Thymus (tissue), 11 donors: ENCODE data around the gene SLC49A4. TPM values are rescaled to one million over a fixed set of nuclear protein-coding genes. Genes with fewer than 3 reads are reported as not detected.

Experiments
- DNase-seq, 9 donors: peaks; one replicate each; pipeline ENCODE4 v3.0.0-alpha.2; 2013; ENCODE audit warnings: low spot score in 9 of 9, low read depth in 6 of 9, missing footprints in 1 of 9
- H3K27ac ChIP-seq, 2 donors: one replicate each; pipeline ENCODE4 v1.5.1; 2013; ENCODE audit warnings: control low read depth in 1 of 2, low read depth in 1 of 2, low read length in 1 of 2, mild to moderate bottlenecking in 1 of 2, moderate library complexity in 1 of 2
- H3K27me3 ChIP-seq, 2 donors: one replicate each; pipeline ENCODE4 v1.5.1; 2013; ENCODE audit warnings: low read length in 1 of 2; ENCODE audit not compliant: control insufficient read depth in 2 of 2, insufficient read depth in 1 of 2
- H3K36me3 ChIP-seq, 2 donors: one replicate each; pipeline ENCODE4 v1.5.1; 2013; ENCODE audit warnings: low read length in 1 of 2, mild to moderate bottlenecking in 1 of 2, moderate library complexity in 1 of 2; ENCODE audit not compliant: control insufficient read depth in 2 of 2, insufficient read depth in 2 of 2
- H3K4me1 ChIP-seq, 2 donors: one replicate each; pipeline ENCODE4 v1.5.1; 2013; ENCODE audit warnings: low read length in 2 of 2; ENCODE audit not compliant: control insufficient read depth in 2 of 2, insufficient read depth in 2 of 2
- H3K4me3 ChIP-seq, 2 donors: one replicate each; pipeline ENCODE4 v1.5.1; 2013; ENCODE audit warnings: low read length in 2 of 2, control low read depth in 1 of 2, mild to moderate bottlenecking in 1 of 2
- H3K9me3 ChIP-seq, 2 donors: one replicate each; pipeline ENCODE4 v1.5.1; 2013; ENCODE audit warnings: low read length in 1 of 2, mild to moderate bottlenecking in 1 of 2; ENCODE audit not compliant: control insufficient read depth in 2 of 2, insufficient read depth in 1 of 2
- WGBS: extraction: QIAGEN DNeasy Blood & Tissue Kit; methylation state at CpG from one replicate; pipeline ENCODE4 v1.1.7; 2013; 5-methylcytosine and 5-hydroxymethylcytosine counted together
- polyA plus RNA-seq: library from polyadenylated mRNA; stranded (reverse); fragments of 200-250 nt; gene quantifications from one replicate; pipeline ENCODE4 v1.2.3, GENCODE V29; 2013
- total RNA-seq: library from RNA; stranded (reverse); fragments of 120-200 nt; gene quantifications from one replicate; pipeline ENCODE4 v1.2.4, GENCODE V29; 2013
- donor health status: healthy.

The SLC49A4 gene
- total and polyA plus RNA-seq, 2 donors, result 3.3 to 5.9 TPM

- peak in 4 of 9 donors; percentile 5 to 29 (median 10) for DNase-seq
- Histone ChIP-seq H3K4me3 (peak overlapping the region; percentile 65 to 91), H3K27ac (no peak overlapping the region), H3K4me1 (peaks cover 20 to 28% of the 10 kb centered on the region in 2 donors), H3K27me3 (no peaks in the 10 kb centered on the region), H3K36me3 (no peaks in the 10 kb centered on the region), H3K9me3 (no peaks in the 10 kb centered on the region)
- WGBS, result 60% methylated on average over 11 of the region's 11 CpGs
Observed at GRCh38 chr3:122795674-122796195, 866 bp downstream of the SLC49A4 start.

- 83% methylated on average over 3 of the region's 3 CpGs for WGBS
- Histone ChIP-seq H3K4me3 (no peak overlapping the region), H3K27ac (no peak overlapping the region)
Observed at GRCh38 chr3:122797291-122797690, 2.4 kb downstream of the SLC49A4 start.

GRCh38 chr3:122799322-122799721 is 4.5 kb downstream of the SLC49A4 start:
- no peaks in the 10 kb centered on the region for H3K27me3 ChIP-seq
- DNase-seq, result no peak
- no peak overlapping the region for H3K4me3 ChIP-seq
- no peaks in the 10 kb centered on the region for H3K36me3 ChIP-seq
- WGBS, result 97% methylated on average over 2 of the region's 2 CpGs
- peaks cover 5 to 12% of the 10 kb centered on the region in 2 donors for H3K4me1 ChIP-seq
- H3K27ac ChIP-seq, result no peak overlapping the region
- H3K9me3 ChIP-seq, result no peaks in the 10 kb centered on the region

More at GRCh38 chr3:122797291-122797690, 2.4 kb downstream of the SLC49A4 start:
- peak in 1 of 9 donors; percentile 7 for DNase-seq
- Histone ChIP-seq H3K4me1 (peaks cover 16 to 25% of the 10 kb centered on the region in 2 donors), H3K36me3 (no peaks in the 10 kb centered on the region), H3K9me3 (no peaks in the 10 kb centered on the region), H3K27me3 (no peaks in the 10 kb centered on the region)

GRCh38 chr3:122800031-122800430 is 5.2 kb downstream of the SLC49A4 start:
- Histone ChIP-seq H3K4me3 (no peak overlapping the region), H3K36me3 (no peaks in the 10 kb centered on the region), H3K27ac (no peak overlapping the region), H3K9me3 (no peaks in the 10 kb centered on the region), H3K27me3 (no peaks in the 10 kb centered on the region), H3K4me1 (peaks cover 5 to 8% of the 10 kb centered on the region in 2 donors)
- no peak for DNase-seq
- WGBS, result 94% methylated on average over 1 of the region's 1 CpG

- Histone ChIP-seq H3K27ac (no peak overlapping the region), H3K27me3 (no peaks in the 10 kb centered on the region), H3K4me3 (no peak overlapping the region), H3K4me1 (peaks cover 2 to 3% of the 10 kb centered on the region in 2 donors), H3K9me3 (no peaks in the 10 kb centered on the region), H3K36me3 (no peaks in the 10 kb centered on the region)
- 96% methylated on average over 3 of the region's 3 CpGs for WGBS
- DNase-seq, result no peak
Observed at GRCh38 chr3:122800706-122801237, 5.9 kb downstream of the SLC49A4 start.

- H3K4me1 ChIP-seq, result no peaks in the 10 kb centered on the region
- DNase-seq, result no peak
- no peaks in the 10 kb centered on the region for H3K36me3 ChIP-seq
- H3K27ac ChIP-seq, result no peak overlapping the region
- no peaks in the 10 kb centered on the region for H3K27me3 ChIP-seq
- 98% methylated on average over 1 of the region's 1 CpG for WGBS
- H3K4me3 ChIP-seq, result no peak overlapping the region
- H3K9me3 ChIP-seq, result no peaks in the 10 kb centered on the region
Observed at GRCh38 chr3:122802323-122802722, 7.5 kb downstream of the SLC49A4 start.

GRCh38 chr3:122803977-122804376 is 9.1 kb downstream of the SLC49A4 start:
- no peaks in the 10 kb centered on the region for H3K4me1 ChIP-seq
- no peak for DNase-seq
- H3K36me3 ChIP-seq, result no peaks in the 10 kb centered on the region
- H3K9me3 ChIP-seq, result no peaks in the 10 kb centered on the region
- no peak overlapping the region for H3K4me3 ChIP-seq
- no peaks in the 10 kb centered on the region for H3K27me3 ChIP-seq
- 93% methylated on average over 2 of the region's 2 CpGs for WGBS
- H3K27ac ChIP-seq, result no peak overlapping the region

GRCh38 chr3:122810734-122811133 is 15.9 kb downstream of the SLC49A4 start:
- no peaks in the 10 kb centered on the region for H3K27me3 ChIP-seq
- no peaks in the 10 kb centered on the region for H3K9me3 ChIP-seq
- no peaks in the 10 kb centered on the region for H3K4me1 ChIP-seq
- DNase-seq, result no peak
- H3K4me3 ChIP-seq, result no peak overlapping the region
- H3K27ac ChIP-seq, result no peak overlapping the region
- no peaks in the 10 kb centered on the region for H3K36me3 ChIP-seq

GRCh38 chr3:122816587-122816986 is 21.7 kb downstream of the SLC49A4 start:
- WGBS, result 97% methylated on average over 2 of the region's 2 CpGs

More at GRCh38 chr3:122816587-122816986, 21.7 kb downstream of the SLC49A4 start:
- no peaks in the 10 kb centered on the region for H3K4me1 ChIP-seq
- DNase-seq, result no peak
- H3K27ac ChIP-seq, result no peak overlapping the region
- no peaks in the 10 kb centered on the region for H3K36me3 ChIP-seq
- H3K4me3 ChIP-seq, result no peak overlapping the region
- no peaks in the 10 kb centered on the region for H3K27me3 ChIP-seq
- no peaks in the 10 kb centered on the region for H3K9me3 ChIP-seq
